ENCODE data around the gene ODAD2.
A peak's percentile ranks its signal among the peaks of the same experiment; 100 is the strongest.
"Not testable (repeated sequence)": the region's sequence is repeated elsewhere in the genome, so short reads cannot be mapped to it uniquely, and the experiment has no call there.

The ODAD2 gene

DNA sequence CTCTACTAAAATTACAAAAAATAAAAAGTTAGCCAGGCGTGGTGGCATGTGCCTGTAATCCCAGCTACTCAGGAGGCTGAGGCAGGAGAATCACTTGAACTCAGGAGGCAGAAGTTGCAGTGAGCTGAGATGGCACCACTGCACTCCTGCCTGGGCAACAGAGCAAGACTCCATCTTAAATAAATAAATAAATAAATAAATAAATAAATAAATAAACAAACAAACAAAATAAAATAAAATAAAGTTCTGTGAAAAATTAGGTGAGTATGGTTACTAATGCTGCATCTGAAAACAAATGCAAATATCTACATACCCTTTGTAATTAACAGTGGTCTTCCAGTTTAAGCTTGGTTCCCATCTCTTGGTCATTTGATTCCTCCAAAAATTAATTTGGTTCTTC is 28.1 kb downstream of the ODAD2 start:
- DNase-seq (ENCODE audit: low read depth in 2 of 2), result not testable (repeated sequence)

DNA sequence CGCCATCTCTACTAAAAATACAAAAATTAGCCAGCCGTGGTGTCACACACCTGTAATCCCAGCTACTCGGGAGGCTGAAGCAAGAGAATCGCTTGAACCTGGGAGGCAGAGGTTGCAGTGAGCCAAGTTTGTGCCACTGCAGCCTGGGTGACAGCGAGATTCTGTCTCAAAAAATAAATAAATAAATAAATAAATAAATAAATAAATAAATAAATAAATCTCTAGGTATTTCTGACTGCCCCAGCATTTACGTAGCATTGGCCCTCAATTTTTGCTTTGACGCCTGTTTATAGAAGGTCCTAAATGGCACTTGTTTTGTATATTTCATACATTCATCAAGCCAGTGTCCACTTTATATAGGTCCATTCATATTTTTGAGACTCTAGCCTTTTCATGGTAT is 28.9 kb downstream of the ODAD2 start:
- DNase-seq (ENCODE audit: low read depth in 2 of 2), result not testable (repeated sequence)

DNA sequence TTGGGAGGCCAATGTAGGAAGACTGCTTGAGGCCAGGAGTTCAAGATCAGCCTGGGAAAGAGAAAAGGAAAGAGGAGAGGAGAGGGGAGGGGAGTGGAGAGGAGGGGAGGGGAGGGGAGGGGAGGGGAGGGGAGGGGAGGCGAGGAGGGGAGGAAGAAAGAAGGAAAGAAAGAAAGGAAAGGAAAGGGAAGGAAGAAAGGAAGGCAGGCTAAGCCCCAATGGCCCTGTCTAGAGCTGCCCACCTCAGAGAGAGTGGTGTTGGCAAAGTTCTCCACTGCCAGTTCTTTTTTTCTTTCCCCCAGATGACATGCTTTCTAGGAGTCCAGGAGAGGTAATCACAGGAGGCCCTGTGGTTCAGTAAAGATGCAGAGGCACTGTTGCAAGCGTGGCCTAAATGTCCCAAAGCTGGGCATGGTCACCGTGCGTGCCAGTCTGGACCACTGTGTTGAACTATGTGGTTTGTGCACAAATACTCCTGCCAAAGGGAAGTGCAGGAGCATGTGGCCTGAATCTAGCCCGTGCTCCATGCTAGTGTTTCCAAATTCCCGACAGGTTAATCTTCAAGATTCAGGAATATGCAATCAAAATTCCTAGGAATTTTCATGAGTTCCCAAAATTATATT is 39.7 kb downstream of the ODAD2 start:
- DNase-seq (ENCODE audit: low read depth in 2 of 2), result no peak

DNA sequence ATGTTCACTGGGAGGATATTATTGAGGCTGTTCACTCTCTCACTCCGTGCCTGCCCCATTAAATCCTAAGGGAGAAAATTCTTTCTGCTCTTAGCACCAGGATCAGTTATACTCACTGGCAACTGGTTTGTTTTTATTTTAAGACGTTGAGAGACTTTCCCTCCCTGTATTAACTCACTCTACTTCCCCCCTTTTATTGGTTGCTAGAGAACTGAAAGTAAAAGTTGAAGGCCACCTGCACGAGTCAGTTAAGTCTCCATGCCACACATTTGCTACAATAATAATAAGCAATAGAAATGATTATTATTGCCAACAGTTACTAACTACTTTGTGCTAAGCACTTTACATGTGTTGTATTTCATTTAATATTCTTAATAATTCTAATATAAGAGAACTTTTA is 40.5 kb downstream of the ODAD2 start:
- not testable (repeated sequence) for DNase-seq (ENCODE audit: low read depth in 2 of 2)

DNA sequence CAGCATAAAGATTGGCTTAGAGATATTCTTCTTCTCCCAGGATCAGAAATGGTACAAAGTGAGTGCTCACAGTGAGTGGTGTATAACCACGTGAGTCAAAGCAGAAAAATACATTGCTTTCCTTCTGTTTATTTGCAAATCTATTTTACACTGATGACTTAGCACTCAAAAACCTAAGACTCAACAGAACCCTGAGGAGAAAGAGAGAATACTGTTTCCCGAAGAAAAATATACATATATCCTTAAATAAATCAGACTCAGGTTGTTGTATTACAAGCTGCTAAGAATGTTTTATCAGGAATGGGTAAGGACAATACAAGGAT is 48.7 kb downstream of the ODAD2 start:
- no peak for DNase-seq (ENCODE audit: low read depth in 2 of 2)

DNA sequence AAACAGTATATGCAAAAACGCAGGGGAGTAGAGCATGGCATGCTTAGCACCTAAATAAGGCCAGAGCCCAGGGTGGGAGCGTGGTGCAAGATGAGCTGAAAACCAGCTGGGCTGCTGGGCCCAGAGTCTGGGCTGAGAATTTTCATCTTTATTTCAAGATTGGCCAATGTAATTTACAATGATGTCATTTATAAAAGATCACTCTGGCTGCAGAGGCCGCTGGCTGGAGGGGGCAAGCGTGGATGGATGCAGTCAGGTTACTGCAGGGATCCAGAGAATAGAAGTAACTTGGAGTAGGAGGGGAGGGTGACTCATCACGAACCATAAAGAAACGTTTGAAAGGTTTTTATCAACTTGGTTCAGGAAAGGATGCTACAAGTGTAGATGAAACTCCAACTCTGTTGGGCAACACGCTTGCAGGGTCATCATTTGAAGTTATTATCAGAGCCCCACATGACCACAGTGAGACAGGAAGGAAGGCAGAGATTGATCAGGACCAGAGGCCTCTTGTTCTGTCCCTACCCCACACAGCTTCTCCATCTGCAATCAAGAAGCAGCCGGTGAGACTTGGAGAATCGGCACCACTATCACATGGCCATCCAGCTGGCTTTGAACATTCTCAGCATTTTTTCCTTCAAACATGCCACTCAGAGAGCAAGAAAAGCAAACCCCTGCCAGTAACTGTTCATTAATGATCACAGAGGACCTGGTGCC is 49.2 kb downstream of the ODAD2 start:
- no peak for DNase-seq (ENCODE audit: low read depth in 2 of 2)

DNA sequence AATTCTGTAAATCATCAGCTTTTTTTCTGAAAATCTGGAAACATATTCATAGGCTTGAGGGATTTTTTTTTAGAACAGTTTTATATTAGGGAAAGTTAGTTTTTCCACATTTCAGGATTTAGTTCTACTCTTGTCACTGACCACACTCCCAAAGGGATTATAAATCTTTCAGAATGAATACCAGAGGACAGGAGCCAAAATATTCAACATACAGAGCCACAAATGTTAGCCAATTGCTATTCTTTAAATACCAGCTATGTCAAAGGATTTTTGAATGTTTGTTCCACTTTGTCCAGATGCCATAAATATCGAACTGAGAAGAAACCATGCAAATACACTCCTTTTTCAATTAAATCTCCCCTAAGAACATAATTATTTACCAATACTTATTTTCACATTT is 50.7 kb downstream of the ODAD2 start:
- DNase-seq (ENCODE audit: low read depth in 2 of 2), result no peak

DNA sequence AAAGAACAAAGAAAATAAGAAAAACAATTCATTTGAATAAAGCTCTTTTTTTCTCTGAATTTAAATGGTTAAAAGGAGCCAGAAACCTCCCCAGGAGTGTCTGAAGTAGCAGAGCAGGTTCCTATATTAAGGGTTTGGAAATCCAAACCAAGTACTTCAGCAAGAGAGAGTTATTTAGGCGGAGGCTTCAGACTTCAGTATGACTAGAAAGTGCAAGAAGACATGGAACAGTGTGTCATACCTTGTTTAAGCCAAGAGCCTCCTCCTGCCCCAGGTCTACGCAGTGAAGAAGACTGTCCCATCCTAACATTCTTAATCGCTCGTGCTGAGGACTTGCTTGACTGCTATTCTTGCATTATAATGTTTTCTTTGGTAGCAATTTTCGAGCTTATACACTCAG is 51.3 kb downstream of the ODAD2 start:
- DNase-seq (ENCODE audit: low read depth in 2 of 2), result no peak

DNA sequence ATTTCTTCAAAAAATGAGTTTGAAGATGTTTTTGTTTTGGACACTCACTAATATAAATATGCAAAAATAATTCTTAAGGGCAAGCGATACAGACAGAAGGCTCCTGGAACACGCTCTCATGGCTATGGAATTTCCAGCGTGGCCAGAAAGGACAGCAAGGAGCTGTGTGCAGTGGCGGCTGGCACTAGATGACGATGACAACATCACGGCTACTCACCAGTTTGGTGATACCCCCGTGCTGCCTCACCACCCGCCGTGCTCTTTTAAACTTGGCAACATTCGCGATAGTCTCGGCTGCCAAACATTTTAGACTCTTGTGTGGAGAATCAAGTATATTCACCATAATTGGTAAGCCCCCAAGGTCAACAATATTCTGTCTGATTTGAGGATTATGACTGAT is 54.9 kb downstream of the ODAD2 start:
- DNase-seq (ENCODE audit: low read depth in 2 of 2), result no peak

DNA sequence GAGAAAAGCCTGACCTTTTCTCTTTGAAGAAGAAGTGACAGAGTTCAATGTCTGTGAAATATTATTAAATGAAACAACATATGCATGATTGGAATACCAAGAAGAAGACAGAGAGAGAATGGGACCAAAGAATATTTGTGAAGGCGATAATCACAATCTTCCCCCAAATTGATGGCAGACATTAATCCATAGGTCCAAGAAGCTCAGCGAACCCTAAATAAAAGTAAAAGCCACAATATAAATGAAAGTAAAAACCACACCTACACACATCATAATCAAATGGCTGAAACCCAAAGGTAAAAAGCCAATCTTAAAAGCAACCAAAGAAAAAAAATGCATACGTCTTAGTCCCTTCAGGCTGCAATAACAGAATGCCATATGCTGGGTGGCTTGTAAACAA is 84.0 kb downstream of the ODAD2 start:
- no peak for DNase-seq (ENCODE audit: low read depth in 2 of 2)

DNA sequence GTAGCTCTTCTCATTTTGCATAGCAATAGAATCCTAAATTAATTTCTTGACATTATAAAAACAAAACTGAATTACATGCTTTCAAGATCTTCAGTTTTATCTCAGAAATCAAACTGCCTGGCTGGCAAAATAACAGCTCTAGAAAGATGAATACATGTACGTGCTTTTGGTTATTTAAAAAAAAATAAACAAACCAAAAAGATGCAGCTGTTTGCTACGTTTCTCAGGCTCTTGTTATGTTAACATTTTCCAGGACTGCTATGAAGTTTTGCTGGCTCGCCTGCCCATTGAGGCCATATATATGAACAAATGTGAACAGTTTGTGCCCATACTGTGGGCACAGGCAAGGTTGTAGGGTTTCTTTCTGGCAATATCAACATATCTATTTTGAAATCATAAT is 86.6 kb downstream of the ODAD2 start:
- DNase-seq (ENCODE audit: low read depth in 2 of 2), result no peak

DNA sequence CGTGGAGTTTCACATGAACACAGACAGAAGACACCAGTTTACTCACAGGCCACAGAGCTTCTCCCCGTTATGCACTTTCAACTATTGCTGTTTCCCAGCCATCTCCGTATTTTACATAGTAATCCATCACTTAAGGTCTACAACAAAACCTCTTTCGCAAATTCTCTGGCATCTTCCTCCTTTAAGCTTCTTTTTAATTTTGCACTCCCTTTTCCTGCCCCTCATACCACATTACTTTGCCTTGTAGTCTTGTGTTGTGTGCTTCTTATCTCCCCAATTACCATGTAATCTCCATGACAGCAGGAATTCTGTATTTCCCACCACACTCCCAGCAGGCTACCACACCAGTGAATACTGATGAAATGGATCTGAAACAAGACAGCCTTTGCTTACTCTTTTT is 87.3 kb downstream of the ODAD2 start:
- DNase-seq (ENCODE audit: low read depth in 2 of 2), result no peak

DNA sequence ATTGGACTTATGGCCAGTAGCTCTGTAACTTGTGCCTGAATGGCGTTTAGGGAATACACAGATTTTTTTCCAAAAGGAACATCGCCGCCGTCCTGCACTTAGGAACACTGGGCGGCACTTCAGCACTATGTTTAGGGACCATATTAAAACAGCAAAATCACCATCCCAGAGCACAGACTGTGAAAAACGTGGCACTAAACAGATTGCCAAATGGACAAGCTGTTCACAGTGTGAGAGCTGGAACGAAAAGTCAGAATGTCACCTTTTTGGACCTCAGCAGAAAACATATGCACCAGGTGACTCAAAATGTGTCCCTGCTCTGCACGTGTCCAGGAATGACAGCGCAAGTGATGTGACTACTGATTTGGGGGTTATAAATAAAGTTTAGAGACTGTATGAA is 87.9 kb downstream of the ODAD2 start:
- no peak for DNase-seq (ENCODE audit: low read depth in 2 of 2)

DNA sequence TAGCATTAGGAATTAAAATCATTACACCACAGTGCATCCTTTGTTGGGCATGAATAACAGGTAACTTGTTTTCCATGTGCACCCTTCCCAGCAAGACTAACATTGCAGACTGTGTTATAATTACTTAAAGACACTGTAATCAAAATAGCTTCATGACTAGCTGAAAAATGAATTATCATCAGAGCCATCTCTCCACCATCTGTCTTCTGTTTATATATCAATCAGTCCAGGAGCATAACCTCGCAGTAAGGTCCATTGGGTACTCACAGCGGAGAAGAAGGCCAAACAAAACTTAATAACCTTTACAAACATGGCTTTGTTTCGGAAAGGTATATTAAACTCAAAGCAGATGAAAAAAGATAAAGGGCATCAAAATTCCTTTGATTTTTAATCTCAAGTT is 90.6 kb downstream of the ODAD2 start:
- DNase-seq (ENCODE audit: low read depth in 2 of 2), result no peak

DNA sequence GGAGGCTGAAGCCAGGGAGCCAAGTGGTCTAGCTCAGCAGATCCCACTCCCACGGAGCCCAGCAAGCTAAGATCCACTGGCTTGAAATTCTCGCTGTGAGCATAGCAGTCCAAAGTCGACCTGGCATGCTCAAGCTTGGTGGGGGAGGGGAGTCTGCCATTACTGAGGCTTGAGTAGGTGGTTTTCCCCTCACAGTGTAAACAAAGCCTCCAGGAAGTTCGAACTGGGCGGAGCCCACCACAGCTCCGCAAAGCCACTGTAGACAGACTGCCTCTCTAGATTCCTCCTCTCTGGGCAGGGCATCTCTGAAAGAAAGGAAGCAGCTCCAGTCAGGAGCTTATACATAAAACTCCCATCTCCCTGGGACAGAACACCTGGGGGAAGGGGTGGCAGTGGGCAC is 99.4 kb downstream of the ODAD2 start:
- DNase-seq (ENCODE audit: low read depth in 2 of 2), result peak in 1 of 2 donors; percentile 0

DNA sequence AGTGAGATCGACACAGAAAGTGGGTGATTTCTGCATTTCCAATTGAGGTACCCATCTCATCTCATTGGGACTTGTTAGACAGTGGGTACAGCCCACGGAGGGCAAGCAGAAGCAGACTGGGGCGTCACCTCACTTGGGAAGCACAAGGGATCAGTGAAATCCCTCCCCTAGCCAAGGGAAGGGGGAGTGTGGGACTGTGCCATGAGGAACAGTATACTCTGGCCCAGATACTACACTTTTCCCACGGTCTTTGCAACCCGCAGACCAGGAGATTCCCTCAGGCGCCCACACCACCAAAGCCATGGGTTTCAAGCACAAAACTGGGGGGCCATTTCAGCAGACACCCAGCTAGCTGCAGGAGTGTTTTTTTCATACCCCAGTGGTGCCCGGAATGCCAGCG is 99.8 kb downstream of the ODAD2 start:
- no peak for DNase-seq (ENCODE audit: low read depth in 2 of 2)

DNA sequence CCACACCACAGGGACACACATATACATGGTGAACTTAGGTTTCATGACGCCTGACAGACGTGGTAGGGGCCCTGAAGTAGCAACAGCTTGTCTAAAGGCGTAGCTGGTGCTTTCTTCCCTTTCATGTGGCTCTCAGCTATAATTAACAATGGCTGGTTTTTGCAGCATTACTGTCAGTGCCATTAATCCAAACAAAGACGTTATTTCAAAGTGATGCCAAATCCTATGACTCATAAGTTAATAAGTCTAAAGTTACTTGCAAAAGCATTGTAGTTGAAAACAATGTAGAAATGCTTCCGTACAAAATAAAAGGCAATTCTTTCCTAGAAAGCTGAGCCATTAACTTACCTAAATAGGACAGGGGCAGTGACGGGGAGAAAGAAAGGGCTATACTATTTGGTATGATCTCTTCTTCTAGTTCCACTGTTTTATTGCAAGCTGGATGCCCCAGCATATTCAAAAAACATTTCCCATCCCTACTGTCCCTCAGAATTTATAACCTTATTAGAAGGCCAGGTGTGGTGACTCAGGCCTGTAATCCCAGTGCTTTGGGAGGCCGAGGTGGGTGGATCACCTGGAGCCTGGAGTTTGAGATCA is 105.4 kb downstream of the ODAD2 start:
- DNase-seq (ENCODE audit: low read depth in 2 of 2), result no peak

DNA sequence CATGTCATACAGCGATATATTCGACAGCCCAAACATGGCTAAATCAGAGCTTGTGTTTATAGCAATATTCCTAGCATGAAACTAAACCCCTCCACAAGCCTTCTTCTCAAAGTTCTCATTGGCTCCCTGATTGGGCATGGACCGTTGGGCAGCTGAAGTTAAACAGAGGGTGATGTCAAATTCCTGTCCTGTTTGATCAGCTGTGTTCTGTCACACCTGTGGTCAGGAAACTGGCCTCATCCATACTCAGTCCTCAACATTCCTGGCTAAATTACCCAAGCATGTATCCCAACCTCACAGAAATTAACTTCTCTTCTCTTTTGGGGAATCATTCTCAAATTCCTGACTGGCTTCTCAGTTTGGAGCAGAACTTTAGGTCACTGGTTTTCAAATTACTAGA is 107.9 kb downstream of the ODAD2 start:
- no peak for DNase-seq (ENCODE audit: low read depth in 2 of 2)

DNA sequence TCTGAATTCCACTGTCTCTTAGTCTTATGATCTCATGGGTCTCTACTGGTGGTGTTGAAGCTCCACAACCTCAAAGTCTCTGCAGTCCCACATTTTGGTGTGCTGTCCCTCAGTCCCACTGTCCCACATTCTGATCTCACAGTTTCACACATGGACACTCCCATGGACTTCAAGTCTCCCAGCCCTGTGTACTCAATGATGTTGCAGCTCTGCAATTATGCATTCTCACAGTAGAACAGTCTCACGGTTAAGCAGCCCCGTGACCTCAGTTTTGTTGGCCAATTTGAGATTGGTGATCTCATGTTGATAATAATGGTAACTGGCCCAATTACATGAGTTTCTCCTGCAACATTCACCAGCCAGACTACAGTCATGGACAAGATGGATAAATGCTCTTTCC is 109.4 kb downstream of the ODAD2 start:
- DNase-seq (ENCODE audit: low read depth in 2 of 2), result no peak

DNA sequence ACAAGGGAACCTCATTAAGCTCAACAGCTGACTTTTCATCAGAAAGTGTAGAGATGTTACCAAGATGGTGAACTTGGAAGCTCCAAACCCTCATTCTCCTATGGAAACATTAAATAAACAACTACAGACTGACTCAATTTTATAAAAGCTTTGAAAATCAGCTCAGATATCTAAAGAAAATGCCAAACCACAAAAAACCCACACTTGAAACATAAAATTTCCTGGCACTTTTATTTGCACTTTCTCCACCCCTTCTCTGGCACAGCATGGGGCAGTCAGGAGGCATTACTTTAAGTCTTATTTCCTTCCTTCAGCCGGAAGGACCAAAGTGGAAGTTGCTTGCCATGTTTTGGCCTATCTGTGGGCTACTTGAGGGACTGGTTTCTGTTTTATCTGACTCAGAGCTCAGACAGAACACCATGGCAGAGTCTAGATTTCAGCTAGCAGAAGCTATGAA is 114.7 kb downstream of the ODAD2 start:
- DNase-seq (ENCODE audit: low read depth in 2 of 2), result no peak

DNA sequence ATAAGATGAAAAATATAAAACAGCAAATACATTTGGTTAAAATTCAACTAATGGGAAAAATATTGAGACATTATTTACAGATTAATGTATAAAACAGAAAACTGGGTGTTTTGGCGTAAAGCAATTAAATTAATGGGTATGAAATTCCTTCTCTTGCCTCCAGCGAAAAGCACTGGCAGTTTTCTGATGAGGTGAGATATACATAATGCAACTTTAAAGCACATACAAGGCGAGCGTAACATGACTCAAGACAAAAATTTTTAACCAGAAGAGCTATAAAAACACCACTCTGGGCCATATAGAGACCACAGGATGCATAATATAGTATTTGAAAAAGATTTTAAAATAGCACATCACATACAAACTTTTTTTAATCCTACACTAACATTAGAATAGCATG is 120.6 kb downstream of the ODAD2 start:
- no peak for DNase-seq (ENCODE audit: low read depth in 2 of 2)

DNA sequence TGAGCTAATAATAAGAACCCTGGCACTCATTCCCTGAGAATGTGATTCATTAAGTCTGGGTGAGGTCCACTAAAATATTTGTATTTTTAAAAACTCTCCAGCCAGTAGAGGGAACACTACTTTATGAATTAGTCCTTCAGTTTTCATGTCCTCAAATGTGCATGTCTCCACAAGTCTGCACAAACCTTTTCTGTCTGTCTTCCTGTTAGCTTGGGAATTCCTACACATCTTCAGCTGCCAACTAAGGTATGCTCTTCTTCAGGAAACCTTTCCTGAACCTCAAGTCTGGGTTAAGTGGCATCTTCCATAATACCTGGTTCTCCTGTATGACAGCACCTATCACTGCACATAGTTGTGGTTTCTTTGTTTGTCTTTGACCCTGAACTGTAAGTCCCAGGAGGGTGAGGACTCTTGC is 133.7 kb downstream of the ODAD2 start:
- no peak for DNase-seq (ENCODE audit: low read depth in 2 of 2)

DNA sequence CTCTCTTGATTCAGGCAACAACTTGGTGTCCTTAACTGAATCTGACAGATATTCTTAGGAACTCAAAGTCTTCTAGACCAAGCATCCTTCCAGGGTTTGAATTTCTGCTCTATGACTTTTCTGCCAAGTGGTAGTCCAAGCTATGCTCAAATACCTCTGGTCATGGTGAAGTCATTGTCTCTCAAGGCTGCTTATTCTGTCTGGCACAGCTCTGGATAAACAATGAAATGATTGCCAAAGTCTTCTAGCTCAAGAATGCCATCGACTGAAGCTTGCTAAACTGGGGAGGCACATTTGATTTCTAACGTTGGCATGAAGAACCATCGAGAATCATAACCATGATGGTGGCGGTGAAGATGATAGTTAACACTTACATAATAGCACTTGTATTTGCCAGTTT is 137.1 kb downstream of the ODAD2 start:
- DNase-seq (ENCODE audit: low read depth in 2 of 2), result no peak

DNA sequence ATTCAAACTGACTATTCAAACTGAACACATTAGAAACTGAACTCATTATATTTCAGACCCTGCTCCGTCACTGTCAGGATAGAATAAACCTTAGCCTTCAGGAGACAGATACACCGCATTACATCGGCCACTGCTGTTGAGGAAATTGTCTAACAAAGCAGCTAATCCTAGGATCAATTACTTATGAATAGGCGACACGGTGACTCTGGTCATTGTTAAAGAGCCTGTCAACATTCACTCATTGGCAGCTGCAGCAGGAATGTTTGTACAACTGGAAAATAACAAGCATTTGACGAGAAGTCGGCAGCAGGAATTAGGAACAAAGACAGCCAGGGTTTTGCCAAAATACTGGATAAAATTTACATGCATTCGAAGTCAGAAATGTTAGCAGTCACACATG is 141.3 kb downstream of the ODAD2 start:
- DNase-seq (ENCODE audit: low read depth in 2 of 2), result no peak
